ENCODE measurements around the gene FGF22.

FGF22 gene

GRCh38 chr19:615619-616018 is 24.1 kb upstream of the FGF22 start:
- TF ChIP-seq FOXP2 (optimal IDR thresholded peaks at IDR 0.05; ENCODE audit: borderline replicate concordance, extremely low read depth, extremely low read length, insufficient read depth) (no peak), REST (IDR thresholded peaks at IDR 0.05; ENCODE audit: insufficient read depth in 1 of 2, low read depth in 2 of 2, low read length in 2 of 2) (no peak), SIN3A (IDR thresholded peaks at IDR 0.05; ENCODE audit: borderline replicate concordance, insufficient read depth, low read length) (no peak), TAF1 (IDR thresholded peaks at IDR 0.05; ENCODE audit: borderline replicate concordance, insufficient read depth, low read length) (no peak), POLR2AphosphoS5 (IDR thresholded peaks at IDR 0.05; ENCODE audit: low read depth, low read length) (no peak)

GRCh38 chr19:616062-616700 is 23.5 kb upstream of the FGF22 start:
- TF ChIP-seq TAF1 (IDR thresholded peaks at IDR 0.05; ENCODE audit: borderline replicate concordance, insufficient read depth, low read length) = no peak
- TF ChIP-seq POLR2AphosphoS5 (IDR thresholded peaks at IDR 0.05; ENCODE audit: low read depth, low read length) = no peak
- no peak for TF ChIP-seq REST (IDR thresholded peaks at IDR 0.05; ENCODE audit: insufficient read depth in 1 of 2, low read depth in 2 of 2, low read length in 2 of 2)
- no peak for TF ChIP-seq FOXP2 (optimal IDR thresholded peaks at IDR 0.05; ENCODE audit: borderline replicate concordance, extremely low read depth, extremely low read length, insufficient read depth)
- TF ChIP-seq SIN3A (IDR thresholded peaks at IDR 0.05; ENCODE audit: borderline replicate concordance, insufficient read depth, low read length) = no peak

GRCh38 chr19:616747-617526 is 22.7 kb upstream of the FGF22 start:
- TF ChIP-seq REST (IDR thresholded peaks at IDR 0.05; ENCODE audit: insufficient read depth in 1 of 2, low read depth in 2 of 2, low read length in 2 of 2) = no peak
- no peak for TF ChIP-seq POLR2AphosphoS5 (IDR thresholded peaks at IDR 0.05; ENCODE audit: low read depth, low read length)
- TF ChIP-seq SIN3A (IDR thresholded peaks at IDR 0.05; ENCODE audit: borderline replicate concordance, insufficient read depth, low read length) = no peak
- TF ChIP-seq FOXP2 (optimal IDR thresholded peaks at IDR 0.05; ENCODE audit: borderline replicate concordance, extremely low read depth, extremely low read length, insufficient read depth) = no peak
- TF ChIP-seq TAF1 (IDR thresholded peaks at IDR 0.05; ENCODE audit: borderline replicate concordance, insufficient read depth, low read length) = no peak

GRCh38 chr19:617551-618246 is 22.0 kb upstream of the FGF22 start:
- TF ChIP-seq REST (IDR thresholded peaks at IDR 0.05; ENCODE audit: insufficient read depth in 1 of 2, low read depth in 2 of 2, low read length in 2 of 2) (no peak), SIN3A (IDR thresholded peaks at IDR 0.05; ENCODE audit: borderline replicate concordance, insufficient read depth, low read length) (no peak), POLR2AphosphoS5 (IDR thresholded peaks at IDR 0.05; ENCODE audit: low read depth, low read length) (no peak), FOXP2 (optimal IDR thresholded peaks at IDR 0.05; ENCODE audit: borderline replicate concordance, extremely low read depth, extremely low read length, insufficient read depth) (no peak), TAF1 (IDR thresholded peaks at IDR 0.05; ENCODE audit: borderline replicate concordance, insufficient read depth, low read length) (no peak)
